Brain microvascular endothelial cell (primary cell): ENCODE results near the gene TUBE1.
A peak's percentile ranks its signal among the peaks of the same experiment; 100 is the strongest.

Source experiments
- DNase-seq: peaks from one replicate; pipeline ENCODE4 v3.0.0-alpha.2; 2020
- H3K27ac ChIP-seq: fragments of 250-450 bp; sonication (Bioruptor Pico); 2 replicates; pipeline ENCODE4 v1.5.1; 2020; ENCODE audit warnings: mild to moderate bottlenecking, moderate library complexity
- H3K27me3 ChIP-seq: fragments of 250-450 bp; sonication (Bioruptor Pico); replicated peaks from 2 replicates; pipeline ENCODE4 v1.5.1; 2020; ENCODE audit warnings: mild to moderate bottlenecking
- H3K36me3 ChIP-seq: fragments of 250-450 bp; sonication (Bioruptor Pico); replicated peaks from 2 replicates; pipeline ENCODE4 v1.5.1; 2020; ENCODE audit warnings: mild to moderate bottlenecking
- H3K4me3 ChIP-seq: 2 replicates; pipeline ENCODE4 v1.5.1; 2011; ENCODE audit warnings: low read depth, mild to moderate bottlenecking, control low read depth, low read length, moderate library complexity
- CTCF ChIP-seq: IDR thresholded peaks from 2 replicates; pipeline ENCODE4 v1.5.1; 2011; ENCODE audit warnings: low read depth, mild to moderate bottlenecking, moderate library complexity, low read length, control low read depth, inconsistent platforms; ENCODE audit errors: missing control alignments
- in situ Hi-C: cut with HindIII; loops from 2 replicates; pipeline ENCODE4 v1.10.0; 2017; ENCODE audit warnings: low sequenced_read_pairs, low pct_ligation_motif_present

Gene TUBE1

DNA sequence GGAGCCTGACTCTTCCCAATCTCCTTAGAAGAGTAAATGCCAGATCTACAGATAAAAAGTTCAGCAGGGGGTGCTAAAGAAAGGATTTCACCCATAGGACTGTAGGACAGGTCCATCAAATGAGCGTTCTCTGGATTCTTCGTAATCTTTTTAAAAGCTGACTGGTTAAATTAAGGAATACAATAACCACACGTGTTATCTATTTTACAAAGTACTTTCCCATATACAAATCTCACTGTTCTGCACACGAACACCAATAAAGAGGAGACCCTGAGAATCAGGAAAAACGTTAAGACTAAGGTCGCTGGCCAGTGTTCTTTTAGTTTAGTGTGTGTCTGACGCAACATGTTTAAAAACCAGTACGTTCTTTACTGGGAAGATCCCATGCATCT, 542 bp downstream of the TUBE1 start:
- TF ChIP-seq CTCF: peak; percentile 45
- peak overlapping the region; percentile 90 for H3K4me3 ChIP-seq
- H3K27ac ChIP-seq: peak overlapping the region; percentile 89
- in situ Hi-C loops: no loop called here
- DNase-seq: peak; percentile 52
- H3K27me3 ChIP-seq: no peaks in the 10 kb centered on the region
- peaks cover 3% of the 10 kb centered on the region for H3K36me3 ChIP-seq

GRCh38 chr6:112085286-112086065, 1.8 kb downstream of the TUBE1 start:
- H3K27ac ChIP-seq: no peak overlapping the region
- no peak overlapping the region for H3K4me3 ChIP-seq
- TF ChIP-seq CTCF: no peak
- peaks cover 6% of the 10 kb centered on the region for H3K36me3 ChIP-seq
- no peaks in the 10 kb centered on the region for H3K27me3 ChIP-seq
- in situ Hi-C loops: no loop called here
- DNase-seq: no peak

- in situ Hi-C loops: no loop called here
- Histone ChIP-seq H3K27me3 (no peaks in the 10 kb centered on the region), H3K4me3 (no peak overlapping the region), H3K27ac (no peak overlapping the region), H3K36me3 (peaks cover 14% of the 10 kb centered on the region)
- no peak for DNase-seq
- no peak for TF ChIP-seq CTCF
Measured at GRCh38 chr6:112081569-112081968, 5.7 kb downstream of the TUBE1 start.

DNA sequence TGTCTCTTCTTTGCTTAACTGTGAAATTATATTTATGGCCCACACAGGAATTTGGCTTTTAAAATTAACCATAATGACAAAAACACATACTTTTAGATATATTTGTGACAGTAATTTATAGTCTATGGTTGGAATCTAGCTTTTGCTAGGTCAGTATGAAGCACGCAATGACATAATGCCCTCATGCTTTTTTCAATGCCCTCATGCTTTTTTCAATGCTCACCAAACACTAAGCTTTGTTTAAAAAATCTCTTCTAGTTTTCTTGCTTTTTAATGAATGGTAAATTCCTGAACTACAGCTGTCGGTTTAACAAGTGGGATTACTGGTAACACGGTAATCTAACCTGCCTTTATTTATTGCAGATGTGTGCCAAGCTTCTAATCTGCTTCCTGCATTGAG, 20.7 kb downstream of the TUBE1 start:
- H3K27me3 ChIP-seq: no peaks in the 10 kb centered on the region
- DNase-seq: no peak
- H3K4me3 ChIP-seq: no peak overlapping the region
- no peak for TF ChIP-seq CTCF
- no peak overlapping the region for H3K27ac ChIP-seq
- H3K36me3 ChIP-seq: no peaks in the 10 kb centered on the region
- in situ Hi-C loops: no loop called here

DNA sequence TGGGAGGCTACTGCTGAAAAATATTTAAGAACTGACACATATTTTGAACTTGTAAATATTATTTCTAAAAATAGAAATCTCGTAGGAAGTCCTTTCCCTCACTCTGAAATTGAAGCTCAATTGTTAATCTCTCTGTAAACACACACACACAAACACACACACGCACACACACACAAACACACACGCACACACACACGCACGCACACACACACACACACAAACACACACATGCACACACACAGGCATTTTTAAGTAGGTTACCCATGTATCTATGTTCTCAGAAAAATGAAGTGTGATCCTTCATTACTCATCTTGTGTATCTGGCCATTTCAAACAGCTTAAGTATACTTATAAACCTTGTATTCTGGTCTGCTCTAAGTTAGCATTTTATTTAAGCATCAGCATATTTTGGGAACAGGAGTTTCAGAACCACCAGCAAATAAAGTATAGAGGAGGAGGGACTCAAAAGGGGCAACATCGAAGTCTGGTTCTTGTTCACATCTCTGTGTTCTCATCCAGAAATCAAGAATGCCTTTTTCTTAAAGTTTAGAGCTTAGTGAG, 21.8 kb downstream of the TUBE1 start:
- Histone ChIP-seq H3K36me3 (no peaks in the 10 kb centered on the region), H3K4me3 (no peak overlapping the region), H3K27me3 (no peaks in the 10 kb centered on the region), H3K27ac (no peak overlapping the region)
- in situ Hi-C loops: no loop called here
- no peak for TF ChIP-seq CTCF
- DNase-seq: no peak
